ENCODE results near the gene GRIN3B. TPM values are rescaled to one million over a fixed set of nuclear protein-coding genes. Genes with fewer than 3 reads are reported as not detected.

GRIN3B gene
- not detected for total RNA-seq

GRCh38 chr19:1000095-1000494 lies at the start of gene GRIN3B:
Gene GRIN3B, plus strand, starts transcription at chr19:1000419. Its CDS starts 19 bp downstream, at chr19:1000438.
- Histone ChIP-seq H3K9me3 (no peaks in the 10 kb centered on the region), H3K4me3 (peak within 1 kb of the TSS in 1 of 2 donors; percentile 33), H3K4me1 (peaks cover 27% of the 10 kb centered on the region), H3K36me3 (no peaks in the 10 kb centered on the region), H3K27ac (no peak within 1 kb of the TSS), H3K27me3 (peaks cover 10% of the 10 kb centered on the region)
- intact Hi-C loops (cut with DNase I): no loop called here
- no peak for DNase-seq (ENCODE audit: extremely low spot score in 2 of 2)
- TF ChIP-seq CTCF (IDR thresholded peaks at IDR 0.05) (peak in 2 of 3 experiments; percentile 3 to 21), POLR2A (IDR thresholded peaks at IDR 0.05) (no peak)

GRCh38 chr19:952049-952679 lies 48.1 kb upstream of the GRIN3B start:
- Histone ChIP-seq H3K9me3 (no peaks in the 10 kb centered on the region), H3K27ac (no peak overlapping the region), H3K4me1 (peaks cover 28% of the 10 kb centered on the region), H3K4me3 (no peak overlapping the region), H3K36me3 (no peaks in the 10 kb centered on the region), H3K27me3 (no peaks in the 10 kb centered on the region)
- TF ChIP-seq POLR2AphosphoS5 (IDR thresholded peaks at IDR 0.05; ENCODE audit: insufficient read depth in 1 of 2, low read depth in 1 of 2): no peak
- TF ChIP-seq CTCF (IDR thresholded peaks at IDR 0.05): no peak
- no peak for TF ChIP-seq POLR2A (IDR thresholded peaks at IDR 0.05)
- intact Hi-C loops (cut with DNase I): no loop called here
- no peak for DNase-seq (ENCODE audit: extremely low spot score in 2 of 2)

GRCh38 chr19:952680-953444 lies 47.4 kb upstream of the GRIN3B start:
- no peak for TF ChIP-seq POLR2AphosphoS5 (IDR thresholded peaks at IDR 0.05; ENCODE audit: insufficient read depth in 1 of 2, low read depth in 1 of 2)
- TF ChIP-seq CTCF (IDR thresholded peaks at IDR 0.05): no peak
- TF ChIP-seq POLR2A (IDR thresholded peaks at IDR 0.05): no peak
- DNase-seq (ENCODE audit: extremely low spot score in 2 of 2): no peak
- intact Hi-C loops (cut with DNase I): no loop called here
- Histone ChIP-seq H3K36me3 (no peaks in the 10 kb centered on the region), H3K4me1 (peaks cover 29% of the 10 kb centered on the region), H3K27ac (no peak overlapping the region), H3K9me3 (no peaks in the 10 kb centered on the region), H3K4me3 (no peak overlapping the region), H3K27me3 (no peaks in the 10 kb centered on the region)

GRCh38 chr19:953445-954271 lies 46.6 kb upstream of the GRIN3B start:
- peaks cover 29% of the 10 kb centered on the region for H3K4me1 ChIP-seq
- no peak for DNase-seq (ENCODE audit: extremely low spot score in 2 of 2)
- no peaks in the 10 kb centered on the region for H3K27me3 ChIP-seq
- no peak overlapping the region for H3K4me3 ChIP-seq
- H3K9me3 ChIP-seq: no peaks in the 10 kb centered on the region
- TF ChIP-seq POLR2AphosphoS5 (IDR thresholded peaks at IDR 0.05; ENCODE audit: insufficient read depth in 1 of 2, low read depth in 1 of 2) (no peak), CTCF (IDR thresholded peaks at IDR 0.05) (no peak), POLR2A (IDR thresholded peaks at IDR 0.05) (no peak)
- no peak overlapping the region for H3K27ac ChIP-seq
- H3K36me3 ChIP-seq: no peaks in the 10 kb centered on the region
- intact Hi-C loops (cut with DNase I): no loop called here

Measured in vagina (tissue), 2 donors.